Gastrocnemius medialis (tissue), 4 donors: ENCODE results near the gene ELAVL2.
"Not testable (repeated sequence)": the region's sequence is repeated elsewhere in the genome, so short reads cannot be mapped to it uniquely, and the experiment has no call there.

Experiments used
- CTCF ChIP-seq, 5 experiments: fragments of 450-650 bp in 3 of 5; fragments of 200-600 bp in 2 of 5; sonication (generic) in 2 of 5; IDR thresholded peaks in 4 of 5; conservative IDR thresholded peaks in 1 of 5; 1 replicate in 4 of 5; 2 replicates in 1 of 5; pipeline ENCODE4 v1.5.1; 2016 to 2019; ENCODE audit warnings: antibody characterized with exemption in 5 of 5, mild to moderate bottlenecking in 3 of 5, moderate library complexity in 3 of 5
- POLR2A ChIP-seq, 2 donors: fragments of 450-650 bp; IDR thresholded peaks; one replicate each; pipeline ENCODE4 v1.6.1; 2017; ENCODE audit warnings: antibody characterized with exemption in 2 of 2, mild to moderate bottlenecking in 2 of 2, moderate library complexity in 2 of 2

GRCh38 chr9:23723048-23723447 is 103.0 kb downstream of the ELAVL2 start:
- TF ChIP-seq CTCF (IDR thresholded peaks at IDR 0.05 in 4 of 5, conservative IDR thresholded peaks at IDR 0.05 in 1 of 5); POLR2A (IDR thresholded peaks at IDR 0.05): not testable (repeated sequence)
